ENCODE results near the gene BCAM. TPM values are rescaled to one million over a fixed set of nuclear protein-coding genes. Genes with fewer than 3 reads are reported as not detected.

The BCAM gene
- total RNA-seq, 4 donors from 2014 or later, result 32.2 to 40.2 (median 37.1) TPM

DNA sequence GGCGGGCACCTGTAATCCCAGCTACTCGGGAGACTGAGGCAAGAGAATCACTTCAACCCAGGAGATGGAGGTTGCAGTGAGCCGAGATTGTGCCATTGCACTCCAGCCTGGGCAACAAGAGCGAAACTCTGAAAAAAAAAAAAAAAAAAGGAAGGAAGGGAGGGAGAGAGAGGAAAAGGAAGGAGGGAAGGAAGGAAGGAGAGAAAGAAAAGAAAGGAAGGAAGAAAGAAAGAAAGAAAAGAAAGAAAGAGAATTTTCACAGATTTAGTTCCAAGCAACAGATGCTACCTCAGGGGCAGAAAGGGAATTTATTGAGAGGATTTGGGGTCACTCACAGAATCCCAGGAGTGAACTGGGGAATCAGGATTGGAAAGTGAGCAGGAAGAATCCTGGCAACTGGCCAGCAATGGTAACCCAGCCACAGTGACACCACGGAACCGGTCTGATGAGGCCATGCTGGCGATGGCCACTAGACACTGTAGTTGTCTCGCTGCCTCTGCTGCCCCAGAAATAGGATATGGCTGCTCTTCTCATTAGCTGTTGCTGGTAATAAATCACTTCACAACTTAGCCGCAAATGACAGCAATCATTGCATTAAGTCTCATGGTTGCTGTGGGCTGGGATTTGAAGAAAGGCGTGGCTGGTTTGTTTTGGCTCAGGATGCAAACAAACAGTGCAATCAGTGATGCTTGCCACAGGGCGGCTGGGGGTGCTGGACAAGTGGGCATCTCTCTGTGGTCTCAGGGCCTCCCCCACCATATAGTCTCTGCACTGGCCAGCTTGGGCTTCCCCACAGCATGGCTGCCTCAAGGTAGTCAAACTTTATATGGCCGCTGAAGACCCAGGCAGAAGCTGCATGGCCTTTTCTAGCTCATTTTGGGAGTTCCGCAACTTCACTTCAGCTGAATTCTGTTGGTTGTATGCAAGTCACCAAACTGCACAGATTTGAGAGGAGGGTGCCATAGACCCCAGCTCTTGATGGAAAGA lies 5.2 kb upstream of the BCAM start:
- Histone ChIP-seq H3K27me3 (no peaks in the 10 kb centered on the region), H3K4me3 (no peak overlapping the region), H3K4me1 (peaks cover 0 to 17% (median under 1%) of the 10 kb centered on the region in 4 donors), H3K27ac (no peak overlapping the region), H3K9me3 (no peaks in the 10 kb centered on the region), H3K36me3 (peaks cover 0 to 13% (median 0%) of the 10 kb centered on the region in 3 donors)
- DNase-seq, result no peak
- TF ChIP-seq, protein P1, sequence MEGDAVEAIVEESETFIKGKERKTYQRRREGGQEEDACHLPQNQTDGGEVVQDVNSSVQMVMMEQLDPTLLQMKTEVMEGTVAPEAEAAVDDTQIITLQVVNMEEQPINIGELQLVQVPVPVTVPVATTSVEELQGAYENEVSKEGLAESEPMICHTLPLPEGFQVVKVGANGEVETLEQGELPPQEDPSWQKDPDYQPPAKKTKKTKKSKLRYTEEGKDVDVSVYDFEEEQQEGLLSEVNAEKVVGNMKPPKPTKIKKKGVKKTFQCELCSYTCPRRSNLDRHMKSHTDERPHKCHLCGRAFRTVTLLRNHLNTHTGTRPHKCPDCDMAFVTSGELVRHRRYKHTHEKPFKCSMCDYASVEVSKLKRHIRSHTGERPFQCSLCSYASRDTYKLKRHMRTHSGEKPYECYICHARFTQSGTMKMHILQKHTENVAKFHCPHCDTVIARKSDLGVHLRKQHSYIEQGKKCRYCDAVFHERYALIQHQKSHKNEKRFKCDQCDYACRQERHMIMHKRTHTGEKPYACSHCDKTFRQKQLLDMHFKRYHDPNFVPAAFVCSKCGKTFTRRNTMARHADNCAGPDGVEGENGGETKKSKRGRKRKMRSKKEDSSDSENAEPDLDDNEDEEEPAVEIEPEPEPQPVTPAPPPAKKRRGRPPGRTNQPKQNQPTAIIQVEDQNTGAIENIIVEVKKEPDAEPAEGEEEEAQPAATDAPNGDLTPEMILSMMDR (IDR thresholded peaks at IDR 0.05), result no peak
- TF ChIP-seq POLR2A (IDR thresholded peaks at IDR 0.05), result no peak

DNA sequence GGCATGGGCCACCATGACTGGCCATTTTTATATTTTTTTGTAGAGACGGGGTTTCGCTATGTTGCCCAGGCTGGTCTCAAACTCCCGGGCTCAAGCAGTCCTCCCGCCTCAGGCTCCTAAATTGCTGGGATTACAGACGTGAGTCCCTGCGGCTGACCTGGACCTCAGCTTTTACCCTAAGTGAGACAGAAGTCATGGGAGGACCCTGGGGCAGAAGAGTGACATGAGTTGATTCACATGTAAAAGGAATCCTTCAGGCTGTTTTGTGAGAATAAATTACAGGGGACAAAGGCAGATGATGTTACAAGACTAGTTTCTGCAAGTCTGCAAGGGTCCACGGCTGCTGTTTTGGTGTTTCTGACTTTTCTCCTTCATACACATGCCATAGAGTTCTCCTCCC lies 2.6 kb upstream of the BCAM start:
- Histone ChIP-seq H3K9me3 (no peaks in the 10 kb centered on the region), H3K4me1 (peaks cover 0 to 23% (median 4%) of the 10 kb centered on the region in 4 donors), H3K36me3 (peaks cover 0 to 7% (median 0%) of the 10 kb centered on the region in 3 donors), H3K27ac (no peak overlapping the region), H3K4me3 (no peak overlapping the region), H3K27me3 (no peaks in the 10 kb centered on the region)
- TF ChIP-seq, protein P1 (IDR thresholded peaks at IDR 0.05), result no peak
- TF ChIP-seq POLR2A (IDR thresholded peaks at IDR 0.05), result no peak
- no peak for DNase-seq

DNA sequence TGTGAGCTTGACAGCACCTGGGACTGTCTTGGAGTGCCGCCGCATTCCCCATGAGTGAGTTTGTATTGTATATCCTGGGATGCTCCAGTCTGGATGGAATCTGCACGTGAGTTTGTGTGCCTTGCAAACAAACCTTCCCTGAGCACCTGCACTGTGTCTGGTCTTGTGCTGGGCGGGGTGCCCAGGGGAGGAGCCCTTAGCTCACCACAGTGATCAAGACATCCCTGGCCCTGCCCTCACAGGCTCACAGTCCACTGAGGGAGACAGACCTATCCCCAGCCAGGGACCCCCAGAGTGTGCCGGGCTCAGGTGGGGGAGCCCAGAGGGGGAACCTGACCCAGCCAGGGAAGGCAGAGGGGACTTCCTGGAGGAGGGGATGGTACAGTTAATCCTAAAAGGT lies 1.7 kb upstream of the BCAM start:
- peaks cover 0 to 7% (median 0%) of the 10 kb centered on the region in 3 donors for H3K36me3 ChIP-seq
- H3K27ac ChIP-seq, result peak overlapping the region in 1 of 4 donors; percentile 26
- H3K9me3 ChIP-seq, result no peaks in the 10 kb centered on the region
- peaks cover 0 to 23% (median 4%) of the 10 kb centered on the region in 4 donors for H3K4me1 ChIP-seq
- no peaks in the 10 kb centered on the region for H3K27me3 ChIP-seq
- no peak for TF ChIP-seq POLR2A (IDR thresholded peaks at IDR 0.05)
- TF ChIP-seq, protein P1 (IDR thresholded peaks at IDR 0.05), result no peak
- DNase-seq, result peak in 2 of 3 donors; percentile 72 to 80
- H3K4me3 ChIP-seq, result no peak overlapping the region

DNA sequence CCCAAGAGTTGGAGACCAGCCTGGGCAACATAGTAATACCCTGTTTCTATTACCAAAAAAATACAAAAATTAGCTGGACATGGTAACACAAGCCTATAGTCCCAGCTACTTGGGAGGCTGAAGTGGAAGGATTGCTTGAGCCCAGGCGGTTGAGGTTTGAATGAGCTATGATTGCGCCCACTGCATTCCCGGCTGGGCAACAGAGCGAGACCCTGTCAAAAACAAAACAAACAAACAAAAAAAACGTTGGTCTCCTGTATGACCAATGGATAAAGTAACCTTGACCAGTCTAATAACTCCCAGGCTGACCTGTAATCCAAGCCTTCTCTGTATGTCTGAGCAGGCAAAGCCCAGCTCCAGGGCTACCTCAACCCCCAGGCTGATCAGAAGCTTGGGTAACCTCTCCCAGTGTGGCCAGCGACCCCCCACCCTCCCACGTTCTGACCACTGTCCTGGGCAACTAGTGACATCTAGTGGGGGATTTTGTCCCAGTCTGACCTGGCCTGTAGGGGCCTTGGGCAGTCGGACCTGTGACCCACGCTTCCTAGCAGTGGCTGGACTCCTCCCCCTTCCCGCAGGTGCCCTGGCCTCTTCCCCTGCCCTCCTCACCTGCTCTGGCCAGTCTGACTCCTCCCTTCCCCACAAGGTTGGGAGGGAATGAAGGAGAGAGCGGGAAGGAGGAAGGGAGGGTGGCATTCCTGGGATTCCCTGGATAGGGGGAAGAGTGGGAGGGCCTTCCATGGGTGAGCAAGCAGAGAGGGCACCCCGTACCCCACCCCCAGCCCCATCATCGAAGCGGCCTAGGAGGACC lies 1.0 kb upstream of the BCAM start:
- no peaks in the 10 kb centered on the region for H3K27me3 ChIP-seq
- no peaks in the 10 kb centered on the region for H3K9me3 ChIP-seq
- TF ChIP-seq, protein P1 (IDR thresholded peaks at IDR 0.05), result peak in 2 of 6 experiments; percentile 20 to 45
- no peak for TF ChIP-seq POLR2A (IDR thresholded peaks at IDR 0.05)
- H3K36me3 ChIP-seq, result peaks cover 0 to under 1% (median 0%) of the 10 kb centered on the region in 3 donors
- no peak for DNase-seq
- peak overlapping the region in 3 of 4 donors; percentile 20 to 49 (median 26) for H3K27ac ChIP-seq
- peaks cover 0 to 23% (median 4%) of the 10 kb centered on the region in 4 donors for H3K4me1 ChIP-seq
- peak overlapping the region in 1 of 4 donors; percentile 59 for H3K4me3 ChIP-seq

GRCh38 chr19:44809577-44810233 lies 802 bp downstream of the BCAM start:
- DNase-seq, result no peak
- H3K4me3 ChIP-seq, result peak overlapping the region in 2 of 4 donors; percentile 59 to 61
- H3K27ac ChIP-seq, result peak overlapping the region in 2 of 4 donors; percentile 40 to 49
- H3K9me3 ChIP-seq, result no peaks in the 10 kb centered on the region
- TF ChIP-seq POLR2A (IDR thresholded peaks at IDR 0.05), result no peak
- TF ChIP-seq, protein P1 (IDR thresholded peaks at IDR 0.05), result no peak
- no peaks in the 10 kb centered on the region for H3K27me3 ChIP-seq
- no peaks in the 10 kb centered on the region for H3K36me3 ChIP-seq
- peaks cover 0 to 23% (median 4%) of the 10 kb centered on the region in 4 donors for H3K4me1 ChIP-seq
